Retinal pigment epithelial cell (primary cell): ENCODE measurements around the gene TMEM120B.

Source experiments
- DNase-seq: peaks from one replicate; pipeline ENCODE4 v3.0.0-alpha.2; 2010; ENCODE audit warnings: low read depth
- H3K4me3 ChIP-seq: 2 replicates; pipeline ENCODE4 v1.5.1; 2011; ENCODE audit warnings: mild to moderate bottlenecking, low read length, control low read depth, moderate library complexity
- TF ChIP-seq, protein P1 (sequence below): conservative IDR thresholded peaks from 2 replicates; pipeline ENCODE4 v1.5.1; 2011; ENCODE audit warnings: low read depth, low read length, control low read depth, inconsistent platforms

Gene TMEM120B

DNA sequence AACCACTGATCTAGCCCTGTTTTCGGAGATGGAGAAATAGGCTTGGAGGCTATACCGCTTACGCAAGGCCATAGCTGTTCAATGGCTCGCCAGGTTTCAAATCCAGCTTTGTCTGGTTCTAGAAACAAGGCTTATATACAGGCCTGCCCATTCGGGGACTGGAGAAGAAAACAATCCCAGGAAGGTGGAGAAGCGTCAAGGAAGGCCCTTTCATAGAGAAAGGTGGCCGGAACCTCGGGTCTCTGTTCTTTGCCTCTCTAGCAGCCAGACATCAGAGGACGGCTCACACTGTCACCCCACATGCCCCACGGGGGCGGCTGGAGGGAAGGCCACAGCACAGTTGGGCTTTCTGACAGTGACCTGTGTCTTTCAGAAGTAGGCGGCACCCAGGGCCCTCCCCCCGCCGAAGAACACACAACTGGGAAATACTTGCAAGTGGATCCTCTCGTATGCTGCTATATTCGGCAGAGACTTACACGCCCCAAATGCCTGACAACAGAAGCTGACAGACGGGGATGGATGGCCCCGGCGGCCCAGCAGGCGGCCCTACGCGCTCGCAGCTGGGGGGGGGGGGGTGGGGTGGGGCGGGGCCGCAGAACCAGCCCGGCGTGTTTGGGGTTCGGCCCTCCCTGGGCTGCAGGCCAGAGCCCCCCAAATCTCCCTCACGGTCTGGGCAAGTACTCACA lies 86.7 kb downstream of the TMEM120B start:
- peak overlapping the region; percentile 49 for H3K4me3 ChIP-seq
- TF ChIP-seq, protein P1, sequence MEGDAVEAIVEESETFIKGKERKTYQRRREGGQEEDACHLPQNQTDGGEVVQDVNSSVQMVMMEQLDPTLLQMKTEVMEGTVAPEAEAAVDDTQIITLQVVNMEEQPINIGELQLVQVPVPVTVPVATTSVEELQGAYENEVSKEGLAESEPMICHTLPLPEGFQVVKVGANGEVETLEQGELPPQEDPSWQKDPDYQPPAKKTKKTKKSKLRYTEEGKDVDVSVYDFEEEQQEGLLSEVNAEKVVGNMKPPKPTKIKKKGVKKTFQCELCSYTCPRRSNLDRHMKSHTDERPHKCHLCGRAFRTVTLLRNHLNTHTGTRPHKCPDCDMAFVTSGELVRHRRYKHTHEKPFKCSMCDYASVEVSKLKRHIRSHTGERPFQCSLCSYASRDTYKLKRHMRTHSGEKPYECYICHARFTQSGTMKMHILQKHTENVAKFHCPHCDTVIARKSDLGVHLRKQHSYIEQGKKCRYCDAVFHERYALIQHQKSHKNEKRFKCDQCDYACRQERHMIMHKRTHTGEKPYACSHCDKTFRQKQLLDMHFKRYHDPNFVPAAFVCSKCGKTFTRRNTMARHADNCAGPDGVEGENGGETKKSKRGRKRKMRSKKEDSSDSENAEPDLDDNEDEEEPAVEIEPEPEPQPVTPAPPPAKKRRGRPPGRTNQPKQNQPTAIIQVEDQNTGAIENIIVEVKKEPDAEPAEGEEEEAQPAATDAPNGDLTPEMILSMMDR = no peak
- DNase-seq = no peak

GRCh38 chr12:121799842-121800693 lies 87.5 kb downstream of the TMEM120B start:
- TF ChIP-seq, protein P1 = no peak
- H3K4me3 ChIP-seq = peak overlapping the region; percentile 49
- no peak for DNase-seq

DNA sequence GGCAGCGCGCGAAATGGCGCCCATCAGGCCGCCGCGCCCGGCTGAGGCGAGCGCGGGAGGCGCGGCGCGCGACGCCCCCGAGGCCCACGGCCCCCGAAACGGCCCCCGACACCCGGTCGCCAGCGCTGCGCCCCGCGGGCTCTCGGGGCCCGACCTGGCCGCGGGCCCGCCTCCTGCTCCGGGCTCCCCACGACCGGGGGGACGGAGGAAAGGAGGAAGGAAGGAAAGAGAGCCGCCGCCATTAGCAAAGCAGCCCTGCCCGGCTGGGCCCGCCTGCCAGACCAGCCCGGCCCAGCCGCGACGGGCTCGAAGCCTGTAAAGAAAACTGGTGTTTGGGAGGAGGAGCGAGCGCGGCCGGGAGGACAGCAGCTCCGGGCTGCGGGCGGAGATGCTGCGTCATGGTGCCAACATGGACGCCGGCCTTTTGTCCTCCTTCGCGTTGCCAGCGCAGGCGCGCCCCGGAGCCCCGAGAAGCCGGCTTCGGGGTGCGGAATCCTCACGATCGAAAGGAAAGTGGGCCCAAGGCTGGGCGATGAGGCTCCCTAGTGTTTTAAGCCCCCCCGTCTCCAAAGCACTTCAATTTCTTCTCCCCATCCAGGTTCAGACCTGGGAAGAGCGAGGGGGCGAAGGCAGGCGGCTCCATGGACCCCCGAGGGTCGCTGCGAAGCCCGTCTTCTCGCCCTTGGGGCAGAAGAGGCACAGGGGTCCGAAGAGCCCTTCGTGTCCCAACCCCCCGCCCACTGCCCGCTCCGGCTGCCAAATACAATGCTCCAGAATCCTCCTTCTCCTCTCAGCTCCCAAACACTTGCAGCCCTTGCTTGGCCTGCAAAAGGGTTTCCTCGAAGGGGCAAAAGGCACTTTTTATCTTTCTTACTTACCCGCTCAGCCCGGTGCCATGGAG lies 88.4 kb downstream of the TMEM120B start:
- peak overlapping the region; percentile 53 for H3K4me3 ChIP-seq
- no peak for DNase-seq
- TF ChIP-seq, protein P1 = no peak

GRCh38 chr12:121801595-121802484 lies 89.3 kb downstream of the TMEM120B start:
- DNase-seq = no peak
- peak overlapping the region; percentile 53 for H3K4me3 ChIP-seq
- TF ChIP-seq, protein P1 = no peak

DNA sequence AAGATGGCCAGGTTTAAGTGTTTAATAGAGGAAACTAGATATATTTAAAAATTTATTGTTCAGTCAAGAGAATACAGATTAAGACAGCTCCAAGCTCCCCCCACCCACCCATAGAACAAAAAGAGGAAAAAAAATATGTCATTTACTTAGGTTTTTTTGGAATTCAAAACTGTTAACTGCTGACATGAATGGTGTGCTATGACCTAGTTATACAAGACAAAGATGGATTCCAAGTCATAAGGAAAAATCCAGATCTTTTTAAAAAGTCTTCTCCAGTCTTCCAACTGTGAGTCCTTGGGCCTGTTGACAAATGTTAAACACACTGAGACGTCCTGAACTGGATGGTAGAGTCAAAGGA lies 89.9 kb downstream of the TMEM120B start:
- TF ChIP-seq, protein P1 = no peak
- H3K4me3 ChIP-seq = peak overlapping the region; percentile 53
- DNase-seq = no peak
